GM21576 (cell line): ENCODE measurements around the gene CCN2.

Experiments
- ATAC-seq: cut with Tn5 transposase; IDR thresholded peaks from one replicate; pipeline ENCODE4 v1.9.1; 2021; ENCODE audit warnings: mild to moderate bottlenecking, moderate library complexity; ENCODE audit not compliant: unreplicated experiment

Gene CCN2

DNA sequence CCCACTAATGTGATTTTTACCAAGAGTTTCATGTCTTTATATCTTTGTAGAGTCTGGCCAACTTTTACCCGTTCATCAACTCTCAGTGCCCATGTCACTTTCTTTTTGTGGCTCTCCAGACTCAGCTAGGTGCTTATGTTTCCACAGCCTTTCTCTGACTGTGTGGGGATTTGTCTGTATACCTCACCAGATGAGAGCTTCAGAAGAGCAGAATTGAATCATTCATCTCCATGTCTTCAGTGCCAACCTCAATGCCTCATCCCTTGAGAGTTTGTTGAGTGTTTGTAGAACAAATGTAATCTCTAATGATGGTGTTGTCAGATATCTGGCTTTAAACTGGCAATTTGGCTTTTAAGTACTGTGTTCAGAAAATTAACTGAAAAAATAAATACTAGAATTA, 16.8 kb upstream of the CCN2 start:
- ATAC-seq, result no peak

DNA sequence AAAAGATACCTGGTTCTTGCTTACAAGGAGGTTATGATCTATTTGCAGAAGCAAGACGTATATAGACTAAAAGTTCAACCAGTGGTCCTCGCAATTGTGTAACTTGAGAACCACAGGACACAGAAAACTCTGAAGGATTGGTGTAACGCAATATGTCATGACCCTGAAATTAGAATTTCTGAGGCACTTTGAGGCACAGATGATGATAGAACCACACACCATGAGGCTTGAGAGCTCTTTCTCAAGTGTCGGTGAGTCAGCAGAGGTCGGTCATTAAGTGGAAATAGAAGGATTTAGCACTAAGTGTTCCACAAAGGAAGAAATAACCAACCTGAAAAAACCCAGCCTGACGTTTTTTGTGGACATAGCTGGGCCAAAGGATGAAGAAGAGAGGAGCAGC, 15.3 kb upstream of the CCN2 start:
- ATAC-seq, result no peak

DNA sequence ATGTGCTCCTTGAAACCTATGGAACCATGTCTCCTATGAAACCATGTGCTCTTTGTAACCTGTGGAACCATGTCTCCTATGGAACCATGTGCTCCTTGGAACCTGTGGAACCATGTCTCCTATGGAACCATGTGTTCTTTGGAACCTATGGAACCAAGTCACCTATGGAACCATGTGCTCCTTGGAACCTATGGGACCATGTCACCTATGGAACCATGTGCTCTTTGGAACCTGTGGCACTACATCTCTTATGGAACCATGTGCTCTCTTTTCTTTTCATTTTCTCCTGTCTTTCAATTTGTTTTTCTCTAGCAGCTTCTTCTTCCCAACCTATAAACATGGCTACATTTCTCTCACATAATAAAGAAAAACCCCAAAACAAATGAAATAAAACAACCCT, 11.9 kb upstream of the CCN2 start:
- ATAC-seq, result no peak

DNA sequence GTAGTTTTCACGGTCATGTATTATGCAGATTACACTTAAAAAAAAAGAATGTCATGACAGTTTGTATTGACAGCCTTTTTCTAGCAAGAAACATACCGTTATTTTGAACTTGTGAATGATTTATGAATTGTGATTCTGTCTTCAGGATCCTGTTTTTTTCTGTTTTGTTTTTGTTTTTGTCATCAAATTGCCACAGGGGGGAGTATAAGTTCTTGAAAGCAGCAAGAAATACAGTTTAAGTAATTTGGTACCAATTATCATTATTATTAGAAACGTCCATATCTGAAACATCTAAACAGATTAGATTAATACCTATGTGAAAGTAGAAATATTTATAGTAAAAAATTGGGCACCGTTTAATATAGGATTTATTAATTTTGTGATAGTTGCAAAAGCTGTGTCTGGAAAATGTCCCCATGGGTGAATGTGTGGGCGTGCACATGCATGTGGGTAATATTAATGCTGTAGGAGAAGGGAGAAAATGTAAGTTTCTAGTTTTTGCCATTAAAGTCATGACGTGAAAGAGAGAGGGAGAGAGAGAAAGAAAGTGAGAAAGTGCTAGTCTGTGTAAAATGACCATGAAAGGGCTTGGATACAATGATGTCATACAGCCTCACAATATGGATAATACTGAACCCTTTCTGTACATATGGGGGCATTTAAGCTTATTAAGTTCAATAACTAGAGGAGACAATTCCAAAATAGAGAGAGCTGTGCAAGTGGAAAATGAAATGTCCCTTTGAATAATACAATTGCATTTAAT, 9.4 kb upstream of the CCN2 start:
- ATAC-seq, result no peak

DNA sequence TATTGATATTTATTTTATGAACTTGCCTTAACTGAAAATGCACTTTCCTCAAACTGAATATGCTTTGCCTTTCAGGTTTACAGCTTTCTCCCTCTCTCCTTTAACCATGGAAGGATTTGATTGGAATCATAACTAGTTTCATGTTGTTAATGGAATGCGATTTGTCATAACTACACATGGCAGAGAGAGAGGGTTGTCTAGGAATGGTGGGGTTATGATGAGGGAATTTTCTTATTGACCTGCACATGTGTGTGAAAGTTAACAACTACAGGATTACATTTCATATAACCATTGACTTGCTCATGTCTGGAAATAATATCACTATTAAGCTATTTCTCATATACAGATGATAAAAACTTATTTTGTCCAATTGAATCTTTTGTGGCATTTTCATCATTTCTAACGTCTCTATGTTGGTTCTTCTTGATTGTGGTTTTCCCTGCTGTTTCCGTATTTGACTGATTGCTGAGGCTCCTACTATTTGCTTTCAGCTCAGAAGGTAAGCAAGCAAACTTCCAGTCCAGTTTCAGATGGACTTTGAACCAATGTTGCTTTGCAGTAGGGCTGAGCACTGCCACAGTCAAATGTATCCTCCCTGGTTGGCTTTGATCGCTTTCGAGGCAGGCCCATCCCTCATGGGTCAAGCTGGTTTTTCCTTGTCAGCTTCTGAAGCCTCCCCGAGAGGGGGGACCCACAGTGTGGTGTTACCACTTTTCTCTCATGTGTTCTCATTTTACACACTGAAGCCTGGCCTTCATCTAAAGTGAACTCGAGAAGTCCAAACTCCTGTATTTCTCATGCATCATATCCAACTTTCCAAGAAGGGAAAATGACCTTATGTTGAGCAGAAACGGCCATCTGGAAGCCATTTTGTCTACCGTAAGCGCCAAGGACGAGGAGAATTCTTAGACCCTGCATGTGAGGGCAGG, 7.6 kb upstream of the CCN2 start:
- ATAC-seq, result no peak

DNA sequence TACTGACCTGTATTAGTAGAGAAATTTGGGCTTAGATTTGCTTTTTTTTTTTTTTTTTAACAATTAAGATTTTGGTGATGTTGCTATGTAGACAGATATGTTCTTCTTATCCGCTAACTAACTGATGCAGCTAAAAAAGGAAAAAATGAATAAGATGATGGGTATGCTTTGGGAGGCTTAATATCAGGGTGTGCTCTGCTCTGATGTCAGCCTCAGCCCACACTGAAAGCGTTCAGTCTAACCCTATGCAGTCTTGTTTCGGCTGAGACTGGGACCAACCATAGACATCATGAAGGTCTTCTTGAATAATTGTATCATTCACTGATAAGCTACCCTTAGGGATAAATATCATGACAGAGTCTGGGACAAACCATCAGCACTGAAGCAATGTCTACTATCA, 6.9 kb upstream of the CCN2 start:
- ATAC-seq, result no peak

DNA sequence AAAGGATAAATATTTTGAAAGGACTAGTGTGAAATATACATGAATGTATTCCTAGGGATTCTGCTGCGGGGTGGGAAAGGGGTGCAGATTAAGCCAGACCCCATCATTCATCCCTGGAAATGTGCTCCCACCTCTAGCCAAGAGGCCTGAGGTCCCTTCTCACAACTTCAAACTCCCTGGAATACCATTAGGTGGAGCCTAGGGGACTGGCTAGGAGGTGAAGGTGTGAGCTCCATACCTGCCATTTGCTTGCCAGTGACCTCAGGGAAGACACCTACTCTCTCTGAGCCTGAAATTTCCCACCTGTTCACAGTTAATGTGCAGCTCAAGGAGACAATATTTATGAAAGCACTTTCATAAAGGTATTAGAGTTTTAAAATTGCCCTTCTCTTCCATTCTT, 4.7 kb upstream of the CCN2 start:
- ATAC-seq, result no peak

DNA sequence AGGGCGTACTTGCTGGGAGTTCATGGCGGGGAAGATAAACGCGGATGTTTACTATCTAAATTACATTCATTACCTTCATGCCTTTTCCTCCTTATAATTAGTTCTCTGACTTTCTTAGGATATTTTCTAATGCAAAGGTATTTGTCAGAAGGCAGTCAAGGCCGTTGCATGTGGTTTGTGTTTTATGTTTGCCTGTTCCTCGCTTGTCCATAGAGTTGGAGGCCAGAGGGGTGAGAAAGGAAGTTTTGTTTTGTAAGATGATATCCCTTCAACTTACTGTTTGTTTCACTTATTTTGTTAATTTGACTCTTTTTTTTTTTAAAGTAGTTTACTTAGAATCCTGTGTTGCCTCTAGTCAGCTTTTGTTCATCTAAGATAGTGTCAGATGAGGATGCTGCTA, 4.0 kb upstream of the CCN2 start:
- no peak for ATAC-seq

DNA sequence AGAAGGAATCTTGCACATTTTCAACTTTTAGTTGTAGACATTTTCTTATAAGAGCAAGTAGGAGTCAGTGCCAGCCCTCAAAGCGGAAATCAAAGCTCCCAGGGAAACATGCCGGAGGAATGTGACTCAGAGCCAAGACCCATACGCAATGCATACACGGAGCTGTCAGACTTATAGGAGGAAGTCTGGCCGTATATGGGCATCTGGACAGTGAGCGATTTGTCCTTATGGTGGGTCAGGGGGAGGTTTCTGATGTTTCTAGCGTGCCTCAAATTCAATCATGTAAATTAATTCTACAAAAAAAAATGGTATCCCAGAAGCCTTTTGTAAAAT, 3.6 kb upstream of the CCN2 start:
- ATAC-seq, result no peak

DNA sequence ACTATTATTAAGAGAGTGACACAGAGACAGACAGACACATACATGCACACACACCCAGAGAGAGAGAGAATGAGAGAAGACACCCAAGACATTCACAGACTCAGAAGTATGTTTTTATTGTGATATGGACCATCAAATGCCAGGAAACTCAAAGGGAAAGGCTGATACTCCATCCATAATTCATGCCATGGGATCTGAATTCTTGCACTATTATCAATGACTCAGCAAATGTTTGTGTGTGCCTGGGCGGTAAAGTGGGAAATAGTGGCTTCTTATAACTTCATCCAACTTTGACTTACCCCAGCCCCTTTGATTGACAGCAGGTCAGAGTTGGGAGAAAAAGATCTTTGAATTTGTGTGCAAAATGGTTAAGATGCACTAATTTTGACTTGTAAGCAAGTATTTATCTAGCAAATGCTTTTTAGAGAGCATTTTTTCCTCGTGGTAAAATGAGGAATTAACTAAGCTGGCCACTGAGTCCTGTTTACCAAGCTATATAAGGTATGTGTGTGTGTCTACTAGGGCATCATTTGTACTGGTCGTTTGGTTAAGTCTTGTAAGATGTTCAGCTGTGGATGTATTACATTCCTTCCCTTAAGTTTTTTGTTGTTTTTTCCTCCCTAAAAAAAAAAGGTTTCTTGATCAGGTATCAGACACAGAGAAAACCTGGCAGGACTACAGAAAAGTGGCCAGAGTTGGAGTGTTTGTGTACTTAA, 3.0 kb upstream of the CCN2 start:
- no peak for ATAC-seq

DNA sequence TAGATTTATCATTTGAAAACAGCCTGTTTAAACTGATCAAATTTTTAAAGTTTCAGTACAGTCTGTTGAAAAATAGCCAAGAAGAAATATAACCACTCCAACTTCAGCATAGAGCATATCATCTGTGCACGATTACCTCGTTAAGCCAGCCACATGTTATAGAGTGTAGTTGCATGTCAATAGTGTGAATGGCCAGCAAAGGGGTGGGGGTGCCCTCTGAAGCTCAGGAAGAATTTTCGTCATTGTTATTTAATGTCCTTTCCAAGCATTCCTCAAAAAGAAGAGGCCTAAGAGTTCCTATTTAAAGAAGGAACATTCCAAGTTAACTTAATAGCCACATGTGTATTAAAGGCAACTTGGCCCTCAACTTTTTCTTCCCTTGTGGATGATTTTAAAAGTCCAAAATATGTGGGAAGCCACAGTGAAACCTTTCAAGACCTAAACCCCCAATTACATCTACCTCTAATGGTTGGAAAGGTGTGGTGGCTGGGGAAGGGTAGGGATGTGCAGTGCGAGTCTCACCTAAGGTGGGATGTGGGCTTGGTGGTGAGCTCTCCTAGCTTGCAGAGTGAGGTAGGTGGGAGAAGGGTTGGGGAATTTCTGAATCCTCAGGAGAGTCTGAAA, 1.8 kb upstream of the CCN2 start:
- ATAC-seq, result no peak

DNA sequence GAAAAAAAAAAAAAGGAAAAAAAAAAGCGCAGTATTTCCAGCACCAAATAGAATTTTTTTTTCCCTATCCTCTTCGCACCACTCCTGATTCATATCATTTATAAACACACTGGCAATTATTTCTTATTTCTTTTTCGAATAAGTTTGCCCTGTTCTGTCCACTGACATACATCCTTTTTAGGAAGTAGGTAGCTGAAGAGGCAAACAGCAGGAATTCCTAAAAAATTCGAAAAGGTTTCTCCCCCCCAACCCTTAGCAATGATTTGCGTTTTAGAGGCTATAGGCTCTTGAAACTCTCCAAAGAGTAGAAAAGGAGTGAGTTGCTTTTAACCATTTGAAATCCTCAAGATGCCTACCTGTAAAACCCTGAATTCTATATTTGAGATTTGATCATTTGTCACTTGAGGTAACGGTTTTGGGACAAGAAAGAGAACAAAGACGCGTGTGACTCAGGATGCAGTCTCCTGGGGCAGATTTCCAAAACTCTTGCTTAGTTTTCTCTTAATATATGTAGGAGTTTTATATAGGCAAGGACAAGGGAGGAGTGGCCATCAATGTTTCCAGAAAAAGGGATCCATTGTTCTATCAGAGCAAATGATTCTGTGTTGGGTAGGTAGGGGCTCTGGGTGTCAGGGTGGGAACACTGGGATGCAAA, 531 bp upstream of the CCN2 start:
- ATAC-seq, result no peak

DNA sequence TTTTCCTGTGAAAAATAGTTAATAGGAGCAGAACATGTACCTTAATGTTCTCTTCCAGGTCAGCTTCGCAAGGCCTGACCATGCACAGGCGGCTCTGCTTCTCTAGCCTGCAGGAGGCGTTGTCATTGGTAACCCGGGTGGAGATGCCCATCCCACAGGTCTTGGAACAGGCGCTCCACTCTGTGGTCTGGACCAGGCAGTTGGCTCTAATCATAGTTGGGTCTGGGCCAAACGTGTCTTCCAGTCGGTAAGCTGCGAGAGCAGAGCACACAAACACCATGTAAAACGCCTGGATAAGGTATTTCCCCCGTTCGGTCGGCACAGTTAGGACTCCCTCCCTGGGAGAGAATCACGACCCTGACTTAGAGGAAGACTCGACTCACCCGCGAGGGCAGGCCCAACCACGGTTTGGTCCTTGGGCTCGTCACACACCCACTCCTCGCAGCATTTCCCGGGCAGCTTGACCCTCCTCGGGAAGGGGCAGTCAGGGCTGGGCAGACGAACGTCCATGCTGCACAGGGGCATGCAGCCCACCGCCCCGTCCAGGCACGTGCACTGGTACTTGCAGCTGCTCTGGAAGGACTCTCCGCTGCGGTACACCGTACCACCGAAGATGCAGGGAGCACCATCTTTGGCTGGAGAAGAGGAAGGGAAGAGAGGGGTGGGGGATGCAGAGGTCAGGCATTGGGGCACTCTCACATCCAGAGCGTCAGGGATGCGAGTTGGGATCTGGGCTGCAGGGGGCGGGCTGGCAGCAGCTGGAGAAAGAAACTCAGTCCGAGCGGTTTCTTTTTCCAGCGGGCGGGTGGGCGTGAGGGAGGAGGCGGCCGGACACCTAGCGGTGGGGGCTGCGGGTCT, 1.0 kb downstream of the CCN2 start:
- no peak for ATAC-seq

DNA sequence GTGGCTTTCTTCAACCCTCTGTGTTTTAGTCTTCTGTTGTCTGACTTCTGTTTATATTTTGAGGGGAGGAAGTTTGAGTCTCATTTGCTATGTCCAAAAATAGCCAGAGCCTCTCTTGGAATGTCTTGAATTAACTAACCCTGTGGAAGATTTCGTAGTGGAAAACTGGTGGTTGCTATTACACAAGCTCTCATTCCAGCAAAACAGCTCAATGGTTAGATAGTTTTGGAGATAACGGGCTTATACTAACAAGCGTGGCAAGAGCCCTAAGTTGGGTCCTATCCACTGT, 1.6 kb downstream of the CCN2 start:
- ATAC-seq, result no peak

DNA sequence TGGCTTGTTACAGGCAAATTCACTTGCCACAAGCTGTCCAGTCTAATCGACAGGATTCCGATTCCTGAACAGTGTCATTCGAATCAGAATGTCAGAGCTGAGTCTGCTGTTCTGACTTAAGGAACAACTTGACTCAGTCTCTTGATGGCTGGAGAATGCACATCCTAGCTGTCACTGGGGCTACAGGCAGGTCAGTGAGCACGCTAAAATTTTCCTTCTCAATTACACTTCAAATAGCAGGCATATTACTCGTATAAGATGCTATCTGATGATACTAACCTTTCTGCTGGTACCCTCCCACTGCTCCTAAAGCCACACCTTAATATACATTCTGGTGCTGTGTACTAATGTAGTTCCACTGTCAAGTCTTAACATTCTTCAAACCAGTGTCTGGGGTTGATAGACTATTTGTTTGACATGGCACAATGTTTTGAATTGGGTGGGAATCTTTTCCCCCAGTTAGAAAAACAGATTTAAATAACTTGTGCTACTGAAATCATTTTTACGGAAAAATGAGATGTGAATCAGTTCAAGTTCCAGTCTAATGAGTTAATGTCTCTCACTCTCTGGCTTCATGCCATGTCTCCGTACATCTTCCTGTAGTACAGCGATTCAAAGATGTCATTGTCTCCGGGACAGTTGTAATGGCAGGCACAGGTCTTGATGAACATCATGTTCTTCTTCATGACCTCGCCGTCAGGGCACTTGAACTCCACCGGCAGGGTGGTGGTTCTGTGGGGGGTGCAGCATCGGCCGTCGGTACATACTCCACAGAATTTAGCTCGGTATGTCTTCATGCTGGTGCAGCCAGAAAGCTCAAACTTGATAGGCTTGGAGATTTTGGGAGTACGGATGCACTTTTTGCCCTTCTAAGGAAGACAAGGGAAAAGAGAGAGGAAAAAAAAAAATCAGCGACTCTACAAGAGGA, 2.2 kb downstream of the CCN2 start:
- ATAC-seq, result no peak

DNA sequence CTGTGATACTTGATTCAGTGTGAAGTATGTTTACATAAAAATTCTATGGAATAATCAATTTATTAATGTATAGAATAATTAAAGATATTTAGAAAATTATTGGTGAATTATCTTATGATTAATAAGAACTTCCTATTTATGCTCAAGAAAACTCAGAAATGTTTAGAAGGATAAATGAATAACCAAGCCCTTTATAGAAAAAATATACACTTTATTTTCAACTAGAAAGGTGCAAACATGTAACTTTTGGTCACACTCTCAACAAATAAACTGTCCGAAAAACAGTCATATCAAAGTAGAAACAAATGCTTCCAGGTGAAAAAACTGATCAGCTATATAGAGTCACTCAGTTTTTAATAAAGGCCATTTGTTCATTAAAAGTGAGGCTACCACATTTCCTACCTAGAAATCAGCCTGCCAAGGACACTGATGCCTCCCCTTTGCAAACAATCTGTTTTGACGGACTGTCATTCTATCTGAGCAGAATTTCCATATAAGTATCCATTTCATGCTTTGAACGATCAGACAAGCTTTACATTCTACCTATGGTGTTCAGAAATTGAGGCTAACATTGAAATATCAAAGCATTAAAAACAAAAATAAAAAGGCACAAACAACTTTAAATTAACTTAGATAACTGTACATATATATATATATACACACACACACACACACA, 3.0 kb downstream of the CCN2 start:
- no peak for ATAC-seq

DNA sequence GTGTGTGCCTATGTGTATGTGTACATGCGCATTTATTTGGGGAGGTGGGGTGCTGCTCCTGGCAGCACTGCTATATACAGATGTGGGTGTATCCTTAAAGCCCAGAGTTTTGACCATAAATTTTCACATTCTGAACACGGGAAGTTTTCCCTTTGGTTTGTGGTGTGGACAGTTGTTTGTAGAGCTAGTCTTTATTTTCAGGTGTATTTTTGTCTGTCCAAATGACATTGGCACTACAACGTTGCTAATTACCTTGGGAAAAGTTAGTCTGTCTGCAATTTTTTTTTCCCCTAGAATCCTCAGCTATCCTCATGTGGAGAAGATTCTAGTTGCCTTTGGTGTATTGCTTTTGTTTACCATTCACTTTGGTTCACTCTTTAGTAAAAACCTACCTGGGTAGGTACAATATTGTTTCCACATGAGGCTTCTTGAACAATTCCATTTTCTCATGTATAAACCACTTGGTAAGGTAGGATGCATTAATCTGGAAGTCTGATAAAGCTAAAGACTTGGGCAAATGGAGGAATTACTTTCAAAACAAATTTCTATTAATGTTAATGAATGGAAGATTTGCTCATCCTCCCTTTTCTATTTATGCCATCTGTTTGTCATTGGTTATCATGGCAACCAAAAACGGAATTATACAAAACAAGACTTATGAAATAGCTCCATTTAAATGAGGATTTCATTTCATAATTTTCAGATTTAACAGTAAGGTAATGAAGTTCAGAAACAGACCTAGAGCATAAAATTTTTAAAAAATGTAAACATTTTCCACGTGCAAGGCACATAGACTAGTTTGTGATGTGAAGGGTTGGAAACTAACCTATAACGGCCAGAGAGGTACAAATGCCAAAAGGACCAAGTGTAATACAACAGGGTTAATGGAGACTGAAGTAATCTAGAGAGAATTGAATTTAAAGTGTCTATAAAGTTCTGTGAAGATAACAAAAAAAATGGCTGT, 3.9 kb downstream of the CCN2 start:
- ATAC-seq, result no peak
